ENCODE results near the gene TSHZ2. TPM values are rescaled to one million over a fixed set of nuclear protein-coding genes. Genes with fewer than 3 reads are reported as not detected.

TSHZ2 gene
- total and polyA plus RNA-seq, 9 of the 15 experiments (the other 6 are each of a cell fraction or from before 2014, with no cell fraction given) = 0.03 to 0.20 (median 0.05) TPM; not detected in 4

DNA sequence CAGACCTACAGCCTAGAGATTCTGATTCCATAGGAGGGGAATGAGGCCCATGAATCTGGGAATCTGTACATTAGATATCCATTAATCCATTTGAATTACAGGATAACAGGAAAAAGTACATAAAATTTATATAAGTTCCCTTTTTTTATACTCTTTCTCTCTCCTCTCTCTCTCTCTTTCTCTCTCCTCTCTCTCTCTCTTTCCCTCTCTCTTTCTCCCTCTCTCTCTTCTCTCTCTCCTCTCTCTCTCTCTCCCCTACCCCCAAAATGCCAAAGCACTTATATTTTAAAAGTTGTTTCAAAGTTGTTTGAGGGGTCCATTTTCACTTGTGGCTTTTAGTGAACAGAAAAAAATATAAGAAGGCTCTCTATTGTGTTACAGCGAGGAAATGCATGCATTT, 15.1 kb downstream of the TSHZ2 start:
- H3K4me3 ChIP-seq = no peak overlapping the region
- DNase-seq (ENCODE audit: extremely low read depth in 1 of 4, low spot score in 3 of 4) (no peak), FAIRE-seq (no peak), ATAC-seq (no peak)
- H4K20me1 ChIP-seq (replicated peaks; ENCODE audit: control insufficient read depth, insufficient read depth, low read length) = no peaks in the 10 kb centered on the region
- POLR2A ChIA-PET = no interaction called here
- H3K4me1 ChIP-seq (replicated peaks in 1 of 2; ENCODE audit: control insufficient read depth in 2 of 2, insufficient read depth in 2 of 2, low read length in 2 of 2) = no peaks in the 10 kb centered on the region
- H3K27me3 ChIP-seq (ENCODE audit: control insufficient read depth in 2 of 2, insufficient read depth in 2 of 2, low read length in 2 of 2) = peaks cover 9 to 16% of the 10 kb centered on the region in 2 experiments; a peak in 3 of 5 replicates
- WGBS (ENCODE audit: insufficient coverage, low coverage, missing lambda C conversion rate) = 0% methylated on average over 1 of the region's 1 CpG
- intact Hi-C loops (cut with micrococcal nuclease) (no loop called here), in situ Hi-C loops (cut with MboI) (no loop called here)
- no peak overlapping the region for H3K9ac ChIP-seq (ENCODE audit: insufficient read depth in 1 of 2, low read depth in 2 of 2, low read length in 2 of 2)
- H3K27ac ChIP-seq (ENCODE audit: extremely low read depth, low read depth, low read length) = no peak overlapping the region
- no TSS peak for BruUV-seq (replicated peaks)
- no peak overlapping the region for H2AFZ ChIP-seq (ENCODE audit: low read depth, low read length)
- TF ChIP-seq MIER1 (IDR thresholded peaks at IDR 0.05; ENCODE audit: low read depth) (no peak), ZNF586 (CRISPR knock-in tag; conservative IDR thresholded peaks at IDR 0.05) (no peak), ZBTB2 (IDR thresholded peaks at IDR 0.05) (no peak), ATF1 (CRISPR knock-in tag; IDR thresholded peaks at IDR 0.05) (no peak), ATF1 (tag; IDR thresholded peaks at IDR 0.05) (no peak), NR3C1 (CRISPR knock-in tag; IDR thresholded peaks at IDR 0.05) (no peak)
- TF ChIP-seq, protein P1, sequence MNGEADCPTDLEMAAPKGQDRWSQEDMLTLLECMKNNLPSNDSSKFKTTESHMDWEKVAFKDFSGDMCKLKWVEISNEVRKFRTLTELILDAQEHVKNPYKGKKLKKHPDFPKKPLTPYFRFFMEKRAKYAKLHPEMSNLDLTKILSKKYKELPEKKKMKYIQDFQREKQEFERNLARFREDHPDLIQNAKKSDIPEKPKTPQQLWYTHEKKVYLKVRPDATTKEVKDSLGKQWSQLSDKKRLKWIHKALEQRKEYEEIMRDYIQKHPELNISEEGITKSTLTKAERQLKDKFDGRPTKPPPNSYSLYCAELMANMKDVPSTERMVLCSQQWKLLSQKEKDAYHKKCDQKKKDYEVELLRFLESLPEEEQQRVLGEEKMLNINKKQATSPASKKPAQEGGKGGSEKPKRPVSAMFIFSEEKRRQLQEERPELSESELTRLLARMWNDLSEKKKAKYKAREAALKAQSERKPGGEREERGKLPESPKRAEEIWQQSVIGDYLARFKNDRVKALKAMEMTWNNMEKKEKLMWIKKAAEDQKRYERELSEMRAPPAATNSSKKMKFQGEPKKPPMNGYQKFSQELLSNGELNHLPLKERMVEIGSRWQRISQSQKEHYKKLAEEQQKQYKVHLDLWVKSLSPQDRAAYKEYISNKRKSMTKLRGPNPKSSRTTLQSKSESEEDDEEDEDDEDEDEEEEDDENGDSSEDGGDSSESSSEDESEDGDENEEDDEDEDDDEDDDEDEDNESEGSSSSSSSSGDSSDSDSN (IDR thresholded peaks at IDR 0.05; ENCODE audit: borderline replicate concordance in 1 of 2, low read depth in 2 of 2, low read length in 2 of 2) = no peak
- no peaks in the 10 kb centered on the region for H3K9me3 ChIP-seq (replicated peaks; ENCODE audit: control insufficient read depth, insufficient read depth, low read depth, low read length)
- no peak overlapping the region for H3K4me2 ChIP-seq (ENCODE audit: insufficient read depth, low read length)
- H3K79me2 ChIP-seq (ENCODE audit: control insufficient read depth, insufficient read depth, low read length) = no peaks in the 10 kb centered on the region
- H3K9me1 ChIP-seq (ENCODE audit: control insufficient read depth, insufficient read depth, low read length) = no peaks in the 10 kb centered on the region
- no peaks in the 10 kb centered on the region for H3K36me3 ChIP-seq (ENCODE audit: control insufficient read depth, insufficient read depth, low read length)
- CTCF ChIA-PET (ENCODE audit: low intra/inter-chr PET ratio) = no interaction called here
